NCI-H1417 treated with DMSO at 0.1 percent for 48 hours (cell line): Measurements from ENCODE around the gene AFG1L.
"Not testable (repeated sequence)": the region's sequence is repeated elsewhere in the genome, so short reads cannot be mapped to it uniquely, and the experiment has no call there.

Experiments used
- DNase-seq: peaks from one replicate; lab custom pipeline; 2025; lab: John Stamatoyannopoulos, UW

The AFG1L gene

GRCh38 chr6:108518714-108519576, 224.1 kb downstream of the AFG1L start:
- DNase-seq: no peak

DNA sequence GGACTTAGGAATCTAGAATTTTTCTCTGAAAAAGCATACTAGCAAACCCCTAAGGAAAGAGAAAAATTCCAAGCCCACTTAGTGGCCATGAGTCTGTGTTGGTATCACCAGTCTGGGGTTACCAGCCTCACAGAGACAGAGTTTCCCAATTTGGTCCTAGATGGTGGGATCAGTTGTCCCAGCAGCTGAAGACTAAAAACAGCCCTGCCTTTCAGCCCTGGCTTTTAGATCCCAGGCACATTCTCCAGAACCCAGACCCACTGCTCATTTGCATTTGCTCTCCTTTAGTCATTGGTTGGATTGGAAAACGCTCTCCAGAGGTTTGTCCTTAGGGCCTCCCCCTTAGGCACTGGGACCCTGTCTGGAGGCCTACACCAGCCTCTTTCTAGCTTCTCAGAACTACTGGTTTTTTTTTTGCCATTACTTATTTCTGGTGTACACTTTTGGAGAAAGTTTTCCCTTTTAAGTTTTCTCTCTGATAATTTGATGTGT, 226.8 kb downstream of the AFG1L start:
- no peak for DNase-seq

- DNase-seq: no peak
Measured at GRCh38 chr6:108523697-108524096, 228.8 kb downstream of the AFG1L start.

DNA sequence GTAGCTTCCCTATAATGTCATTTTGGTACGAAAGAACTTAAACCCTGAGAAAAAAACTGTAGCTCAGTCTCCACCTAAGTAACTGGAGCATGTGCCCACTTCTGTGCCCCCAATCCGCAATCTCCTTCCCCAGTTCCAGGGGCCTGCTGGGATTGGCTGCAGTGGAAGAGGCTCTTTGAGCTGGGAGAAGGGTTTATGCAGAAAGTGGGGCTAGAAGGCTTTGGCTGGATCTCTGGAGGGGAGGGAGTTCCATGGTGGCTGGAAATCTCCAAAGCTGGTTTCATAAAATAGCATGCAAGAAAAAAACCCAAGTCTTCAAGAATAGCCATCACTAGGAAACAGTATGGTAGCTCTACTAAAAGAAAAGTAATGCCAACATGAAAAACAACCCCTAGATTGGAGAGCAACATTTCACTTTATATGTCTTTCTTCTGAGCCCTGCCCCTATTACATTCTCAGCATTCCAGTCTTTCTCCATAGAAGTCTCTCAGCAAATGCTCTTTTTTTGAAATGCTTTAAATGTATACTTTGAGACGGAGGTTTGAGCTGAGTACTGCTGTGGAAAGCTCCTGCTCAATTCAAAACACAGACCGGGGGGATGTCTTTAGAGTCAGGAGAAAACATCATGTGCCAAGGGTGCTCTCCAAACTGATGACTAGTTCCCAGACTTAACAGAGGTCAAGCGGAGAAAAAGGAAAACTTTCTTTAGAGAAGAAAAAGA, 229.8 kb downstream of the AFG1L start:
- DNase-seq: no peak

DNA sequence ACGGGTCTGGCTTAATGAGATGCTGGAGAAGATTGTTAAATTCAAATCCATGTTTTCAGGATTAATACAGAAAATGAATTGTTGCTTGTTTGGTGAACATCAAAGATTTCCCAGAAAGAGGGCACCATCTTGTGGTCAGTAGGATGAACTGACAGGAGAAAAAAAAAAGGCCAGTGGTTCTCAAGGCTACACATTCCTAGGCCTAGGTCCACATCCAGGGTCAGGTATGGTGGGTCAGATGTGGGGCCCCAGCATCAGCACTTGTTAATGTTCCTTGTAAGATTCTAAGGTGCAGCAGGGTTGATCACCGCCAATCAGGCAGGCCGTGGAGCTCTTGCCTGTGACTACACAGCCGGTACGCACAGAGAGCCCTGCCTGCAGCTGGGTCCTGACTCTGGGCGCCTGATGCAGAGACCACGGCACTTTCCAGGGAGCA, 231.9 kb downstream of the AFG1L start:
- DNase-seq: no peak

GRCh38 chr6:108528878-108529277, 234.0 kb downstream of the AFG1L start:
- DNase-seq: no peak

DNA sequence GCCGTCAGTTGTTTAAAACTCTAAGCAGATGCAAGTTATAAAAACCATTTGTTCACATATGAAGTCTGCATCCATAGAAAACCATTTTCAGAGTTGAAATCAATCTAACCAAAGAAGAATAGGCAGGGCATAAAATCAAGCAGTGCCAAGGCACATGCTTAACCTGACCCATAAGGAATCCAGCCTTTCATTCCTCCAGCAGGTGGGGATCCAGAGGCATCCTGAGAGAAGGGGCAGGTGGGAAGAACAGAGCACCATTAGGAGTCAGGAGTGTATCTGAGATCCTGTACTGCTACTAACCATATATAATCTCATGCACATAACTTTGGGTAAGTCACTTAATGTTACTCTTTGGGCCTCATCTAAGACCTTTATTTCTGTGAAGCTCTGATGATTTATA, 236.5 kb downstream of the AFG1L start:
- no peak for DNase-seq

GRCh38 chr6:108535114-108535742, 240.4 kb downstream of the AFG1L start:
- no peak for DNase-seq

- not testable (repeated sequence) for DNase-seq
Measured at GRCh38 chr6:108535920-108536535, 241.2 kb downstream of the AFG1L start.

- DNase-seq: no peak
Measured at GRCh38 chr6:108541843-108542759, 247.2 kb downstream of the AFG1L start.

- no peak for DNase-seq
Measured at GRCh38 chr6:108543175-108543940, 248.5 kb downstream of the AFG1L start.

DNA sequence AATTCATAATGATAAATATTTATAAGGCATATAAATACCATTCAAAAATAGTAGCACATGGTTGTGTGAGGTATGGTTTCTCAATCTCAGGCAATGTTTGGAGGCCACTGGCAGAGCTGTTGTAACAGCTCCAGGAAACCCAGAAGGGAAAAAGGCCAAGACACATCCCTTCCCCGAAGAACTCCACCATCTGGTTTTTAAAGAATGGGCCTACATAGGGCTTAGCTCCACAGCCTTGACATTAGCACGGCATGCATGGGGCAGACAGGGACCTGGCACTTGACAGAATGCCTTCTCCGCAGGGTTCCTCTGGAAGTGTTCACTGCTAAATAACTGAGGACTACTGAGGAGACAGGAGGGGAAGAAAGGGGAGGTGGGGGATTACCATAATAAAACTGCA, 249.8 kb downstream of the AFG1L start:
- DNase-seq: no peak

DNA sequence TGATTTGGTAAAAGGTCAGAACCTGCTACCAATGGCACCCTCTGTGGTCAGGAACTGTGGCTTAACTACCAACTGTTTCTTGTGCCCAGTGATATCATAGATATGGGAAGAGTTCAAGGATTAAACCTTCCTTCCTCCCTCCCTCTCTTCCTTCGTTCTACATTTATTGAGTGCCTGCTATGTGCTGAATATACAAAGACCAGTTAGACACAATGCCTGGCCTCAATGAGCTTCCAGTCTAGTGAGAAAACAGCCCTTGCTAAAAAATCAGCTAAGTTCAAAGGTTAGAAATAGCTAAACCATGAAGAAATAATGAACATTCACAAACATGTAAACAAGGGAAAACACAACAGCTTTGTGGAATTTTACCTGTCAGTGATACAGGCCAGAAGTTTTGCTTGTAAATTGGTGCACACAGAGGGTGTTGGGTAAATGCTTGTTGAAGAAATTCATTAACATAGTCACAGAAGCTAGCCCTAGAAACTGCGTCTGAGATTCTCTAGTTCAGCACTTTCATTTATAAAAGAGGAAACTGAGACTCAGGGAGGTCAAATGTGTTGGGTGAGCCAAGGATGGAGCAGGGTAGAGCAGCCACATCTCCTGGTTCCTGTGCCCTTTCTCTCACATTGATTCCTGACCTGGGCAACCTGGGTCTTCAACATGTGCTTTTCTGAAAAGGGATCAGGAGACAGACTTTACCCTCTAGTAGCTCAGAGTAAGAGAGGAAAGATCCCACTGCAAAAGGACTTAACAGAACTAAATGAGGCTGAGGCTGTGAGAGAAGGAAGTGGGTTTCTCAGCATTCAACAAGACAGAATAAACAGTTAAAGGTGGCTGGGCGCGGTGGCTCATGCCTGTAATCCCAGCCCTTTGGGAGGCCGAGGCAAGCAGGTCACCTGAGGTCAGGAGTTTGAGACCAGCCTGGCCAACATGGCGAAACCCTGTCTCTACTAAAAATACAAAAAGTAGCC, 251.5 kb downstream of the AFG1L start:
- no peak for DNase-seq

DNA sequence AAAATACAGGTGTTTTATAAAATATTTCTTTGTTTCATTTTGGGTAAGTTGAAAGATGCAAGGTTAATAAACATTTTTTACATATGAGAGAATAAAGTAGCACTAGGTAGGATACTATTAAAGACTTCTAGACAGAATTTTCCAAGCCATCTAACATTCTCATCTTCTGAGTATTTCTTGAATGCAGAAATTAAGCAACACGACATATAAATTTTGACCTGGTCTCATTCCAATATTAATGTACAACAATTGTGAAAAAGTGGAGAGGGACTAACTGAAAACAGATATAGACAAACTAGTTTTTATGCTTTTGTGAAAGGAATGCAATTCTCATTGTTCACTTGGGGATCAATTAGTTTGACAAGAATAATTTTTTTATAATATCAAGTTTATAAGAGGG, 254.4 kb downstream of the AFG1L start:
- no peak for DNase-seq

- DNase-seq: no peak
Measured at GRCh38 chr6:108549741-108550140, 254.9 kb downstream of the AFG1L start.

DNA sequence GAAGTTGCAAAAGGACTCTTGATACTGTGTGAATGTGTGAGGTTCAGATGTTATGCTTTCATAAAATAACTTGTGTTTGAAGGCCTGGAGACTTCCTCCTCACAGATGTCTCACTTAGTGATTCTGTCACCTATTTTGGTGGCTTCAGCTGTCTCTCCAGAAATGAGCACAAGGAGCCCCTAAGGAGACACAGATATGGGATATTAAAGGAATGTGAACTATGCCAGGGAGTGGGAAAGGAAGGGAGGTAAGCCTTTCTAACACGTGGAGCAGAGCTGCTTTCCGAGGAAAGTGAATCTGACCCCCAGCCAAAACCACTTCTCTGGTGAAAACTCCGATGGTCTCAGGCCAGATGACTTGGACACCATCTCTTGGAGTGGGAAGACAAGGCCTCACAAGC, 255.4 kb downstream of the AFG1L start:
- DNase-seq: no peak

GRCh38 chr6:108555399-108556052, 260.7 kb downstream of the AFG1L start:
- no peak for DNase-seq

DNA sequence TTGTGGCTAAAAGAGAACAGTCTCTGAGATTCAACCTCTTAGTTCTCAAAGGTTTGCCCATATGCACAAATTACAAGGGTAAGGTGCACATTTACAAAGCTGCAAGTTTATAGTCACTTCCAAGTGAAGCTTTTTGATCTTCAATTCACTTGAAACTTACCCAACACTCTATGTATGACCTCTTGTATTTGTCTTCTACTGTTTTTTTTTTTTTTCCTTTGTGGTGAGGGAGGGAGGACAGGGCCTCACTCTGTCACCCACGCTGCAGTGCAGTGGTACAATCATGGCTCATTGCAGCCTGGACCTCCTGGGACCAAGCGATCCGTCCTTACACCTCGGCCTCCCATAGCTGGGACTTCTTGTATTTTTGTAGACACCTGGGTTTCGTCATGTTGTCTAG, 261.4 kb downstream of the AFG1L start:
- DNase-seq: no peak
